ENCODE results near the gene GOLGA6L22. TPM values are rescaled to one million over a fixed set of nuclear protein-coding genes. Genes with fewer than 3 reads are reported as not detected.
"Not testable (repeated sequence)": the region's sequence is repeated elsewhere in the genome, so short reads cannot be mapped to it uniquely, and the experiment has no call there.

The GOLGA6L22 gene, protein sequence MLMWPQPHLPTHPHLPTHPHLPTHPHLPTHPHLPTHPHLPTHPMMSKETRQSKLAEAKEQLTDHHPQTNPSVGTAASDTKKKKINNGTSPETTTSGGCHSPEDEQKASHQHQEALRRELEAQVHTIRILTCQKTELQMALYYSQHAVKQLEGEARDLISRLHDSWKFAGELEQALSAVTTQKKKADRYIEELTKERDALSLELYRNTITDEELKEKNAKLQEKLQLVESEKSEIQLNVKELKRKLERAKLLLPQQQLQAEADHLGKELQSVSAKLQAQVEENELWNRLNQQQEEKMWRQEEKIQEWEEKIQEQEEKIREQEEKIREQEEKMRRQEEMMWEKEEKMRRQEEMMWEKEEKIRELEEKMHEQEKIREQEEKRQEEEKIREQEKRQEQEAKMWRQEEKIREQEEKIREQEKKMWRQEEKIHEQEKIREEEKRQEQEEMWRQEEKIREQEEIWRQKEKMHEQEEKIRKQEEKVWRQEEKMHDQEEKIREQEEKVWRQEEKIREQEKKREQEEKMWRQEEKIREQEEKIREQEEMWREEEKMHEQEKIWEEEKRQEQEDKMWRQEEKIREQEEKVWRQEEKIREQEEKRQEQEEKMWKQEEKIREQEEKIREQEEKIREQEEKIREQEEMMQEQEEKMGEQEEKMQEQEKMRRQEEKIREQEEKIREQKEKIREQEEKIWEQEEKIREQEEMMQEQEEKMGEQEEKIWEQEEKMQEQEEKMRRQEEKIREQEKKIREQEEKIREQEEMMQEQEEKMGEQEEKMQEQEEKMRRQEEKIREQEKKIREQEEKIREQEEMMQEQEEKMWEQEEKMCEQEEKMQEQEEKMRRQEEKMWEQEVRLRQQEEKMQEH
- total RNA-seq, result not detected

- not testable (repeated sequence) for H3K9me3 ChIP-seq; H3K36me3 ChIP-seq; H3K27me3 ChIP-seq; H3K27ac ChIP-seq; H3K4me3 ChIP-seq; DNase-seq (ENCODE audit: low spot score in 2 of 2); H3K4me1 ChIP-seq
- no CpG with 5 or more reads among the region's 7 CpGs for WGBS
Measured at GRCh38 chr15:22458603-22459002, at the start of gene GOLGA6L22. Gene GOLGA6L22, plus strand, starts transcription at chr15:22458903. Its CDS starts 91 bp downstream, at chr15:22458994.

DNA sequence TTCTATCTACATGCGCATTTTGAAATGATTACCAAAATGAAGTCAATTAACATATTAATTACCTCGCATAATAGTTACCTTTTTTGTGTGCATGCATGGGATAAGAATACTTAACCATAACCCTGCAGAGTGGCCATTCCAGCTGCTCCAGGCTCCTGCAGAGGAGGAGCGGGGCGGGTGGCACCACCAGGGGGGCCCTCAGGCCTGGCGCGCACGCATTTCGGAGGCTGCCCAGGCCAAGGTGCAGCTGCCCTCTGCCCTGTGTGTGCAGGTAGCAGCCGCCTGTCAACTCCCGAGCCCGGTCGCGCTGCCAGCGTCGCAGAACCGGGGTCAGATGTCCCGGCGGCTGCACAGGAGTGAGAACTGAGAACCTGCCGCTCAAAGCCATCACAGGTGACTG, 41.4 kb upstream of the GOLGA6L22 start:
- 92% methylated on average over 13 of the region's 19 CpGs for WGBS
- H3K27ac ChIP-seq; H3K27me3 ChIP-seq; DNase-seq (ENCODE audit: low spot score in 2 of 2); H3K36me3 ChIP-seq; H3K4me1 ChIP-seq; H3K9me3 ChIP-seq; H3K4me3 ChIP-seq: not testable (repeated sequence)

DNA sequence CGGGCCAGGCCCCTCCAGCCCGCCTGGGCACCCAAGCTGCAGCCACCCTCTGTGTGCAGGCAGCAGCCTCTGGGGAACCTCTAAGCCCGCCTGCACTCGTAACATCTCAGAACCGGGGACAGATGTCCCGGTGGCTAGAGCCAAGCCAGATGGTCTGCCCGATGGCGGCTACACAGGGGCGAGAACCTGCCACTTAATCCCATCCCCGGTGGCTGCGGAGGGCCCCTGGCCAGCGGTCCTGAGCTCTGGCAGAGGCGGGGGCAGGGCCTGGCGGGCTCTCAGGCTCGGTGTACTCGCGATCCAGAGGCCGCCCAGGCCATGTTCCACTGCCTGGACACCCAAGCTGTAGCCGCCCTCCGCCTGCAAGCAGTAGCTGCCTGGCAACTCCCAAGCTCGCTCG, 40.9 kb upstream of the GOLGA6L22 start:
- H3K36me3 ChIP-seq; H3K9me3 ChIP-seq; DNase-seq (ENCODE audit: low spot score in 2 of 2); H3K27me3 ChIP-seq; H3K4me3 ChIP-seq; H3K4me1 ChIP-seq; H3K27ac ChIP-seq: not testable (repeated sequence)
- no CpG with 5 or more reads among the region's 22 CpGs for WGBS

- not testable (repeated sequence) for H3K27me3 ChIP-seq; H3K27ac ChIP-seq; H3K9me3 ChIP-seq; H3K4me1 ChIP-seq; DNase-seq (ENCODE audit: low spot score in 2 of 2); H3K36me3 ChIP-seq; H3K4me3 ChIP-seq
- WGBS, result no CpG with 5 or more reads among the region's 29 CpGs
Measured at GRCh38 chr15:22418212-22418611, 40.5 kb upstream of the GOLGA6L22 start.

DNA sequence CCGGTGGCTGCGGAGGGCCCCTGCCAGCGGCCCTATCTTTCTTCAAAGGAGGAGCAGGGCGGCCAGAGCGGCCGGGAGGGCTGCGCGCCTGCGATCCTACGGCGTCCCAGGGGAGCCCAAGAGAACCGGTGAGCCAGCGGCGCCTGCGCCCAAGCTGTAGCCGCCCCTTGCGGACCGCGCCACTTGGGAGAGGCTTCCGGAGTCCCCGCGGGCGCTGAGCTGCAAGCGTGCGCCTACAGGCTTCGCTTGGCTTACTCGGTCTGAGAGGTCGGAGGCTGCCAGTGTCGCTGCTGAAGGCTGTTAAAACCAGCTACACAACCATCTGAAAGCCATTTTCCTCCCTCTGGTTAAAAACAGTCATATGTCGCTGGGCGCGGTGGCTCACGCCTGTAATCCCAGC, 40.0 kb upstream of the GOLGA6L22 start:
- 70% methylated on average over 12 of the region's 33 CpGs for WGBS
- not testable (repeated sequence) for H3K9me3 ChIP-seq; H3K27ac ChIP-seq; H3K27me3 ChIP-seq; H3K4me3 ChIP-seq; DNase-seq (ENCODE audit: low spot score in 2 of 2); H3K4me1 ChIP-seq; H3K36me3 ChIP-seq

- no CpG with 5 or more reads among the region's 13 CpGs for WGBS
- not testable (repeated sequence) for H3K9me3 ChIP-seq; H3K4me1 ChIP-seq; H3K27me3 ChIP-seq; H3K36me3 ChIP-seq; DNase-seq (ENCODE audit: low spot score in 2 of 2); H3K4me3 ChIP-seq; H3K27ac ChIP-seq
Measured at GRCh38 chr15:22420340-22420739, 38.4 kb upstream of the GOLGA6L22 start.

DNA sequence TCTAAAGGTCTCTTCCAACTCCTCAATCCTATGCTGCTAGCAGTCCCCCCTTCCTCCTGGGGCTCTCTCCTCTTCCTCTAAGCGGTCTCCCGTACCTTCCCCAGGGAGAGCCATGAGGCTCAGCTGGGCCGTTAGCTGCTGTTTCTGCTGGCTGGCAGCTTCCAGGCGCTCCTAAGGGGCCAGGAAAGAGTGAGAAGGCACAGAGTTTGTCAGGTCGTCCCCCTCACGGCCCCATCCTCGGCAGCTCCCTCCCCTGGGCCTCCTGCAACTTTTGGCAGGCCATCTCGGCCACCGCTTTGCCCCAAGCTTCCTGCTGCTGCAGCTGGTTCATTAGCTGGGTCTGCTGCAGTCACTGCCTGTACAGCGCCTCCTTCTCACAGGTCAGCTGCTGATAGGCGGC, 29.3 kb upstream of the GOLGA6L22 start:
- DNase-seq (ENCODE audit: low spot score in 2 of 2); H3K9me3 ChIP-seq; H3K36me3 ChIP-seq; H3K27ac ChIP-seq; H3K27me3 ChIP-seq; H3K4me3 ChIP-seq; H3K4me1 ChIP-seq: not testable (repeated sequence)
- WGBS, result no CpG with 5 or more reads among the region's 11 CpGs

DNA sequence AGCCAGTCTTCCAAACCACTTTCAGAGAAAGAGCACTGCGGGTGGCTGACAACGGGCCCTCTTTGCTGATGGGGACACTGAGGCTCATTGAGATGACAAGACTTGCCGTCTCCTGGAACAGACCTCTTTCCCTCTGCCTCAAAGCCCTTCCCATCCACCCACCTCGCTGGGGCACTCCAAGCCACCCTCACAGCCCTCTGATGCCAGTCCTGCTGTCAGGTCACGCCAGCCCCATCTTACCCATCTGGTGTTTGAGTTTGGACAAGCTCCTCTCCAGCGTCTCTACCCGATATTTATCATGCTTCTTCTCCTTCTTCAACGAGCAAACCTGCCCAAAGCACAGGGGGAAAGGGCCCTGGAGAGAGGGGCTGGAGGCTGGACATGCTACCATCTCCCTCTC, 27.0 kb upstream of the GOLGA6L22 start:
- H3K36me3 ChIP-seq; DNase-seq (ENCODE audit: low spot score in 2 of 2); H3K27ac ChIP-seq; H3K9me3 ChIP-seq; H3K27me3 ChIP-seq; H3K4me1 ChIP-seq; H3K4me3 ChIP-seq: not testable (repeated sequence)
- 82% methylated on average over 5 of the region's 8 CpGs for WGBS

DNA sequence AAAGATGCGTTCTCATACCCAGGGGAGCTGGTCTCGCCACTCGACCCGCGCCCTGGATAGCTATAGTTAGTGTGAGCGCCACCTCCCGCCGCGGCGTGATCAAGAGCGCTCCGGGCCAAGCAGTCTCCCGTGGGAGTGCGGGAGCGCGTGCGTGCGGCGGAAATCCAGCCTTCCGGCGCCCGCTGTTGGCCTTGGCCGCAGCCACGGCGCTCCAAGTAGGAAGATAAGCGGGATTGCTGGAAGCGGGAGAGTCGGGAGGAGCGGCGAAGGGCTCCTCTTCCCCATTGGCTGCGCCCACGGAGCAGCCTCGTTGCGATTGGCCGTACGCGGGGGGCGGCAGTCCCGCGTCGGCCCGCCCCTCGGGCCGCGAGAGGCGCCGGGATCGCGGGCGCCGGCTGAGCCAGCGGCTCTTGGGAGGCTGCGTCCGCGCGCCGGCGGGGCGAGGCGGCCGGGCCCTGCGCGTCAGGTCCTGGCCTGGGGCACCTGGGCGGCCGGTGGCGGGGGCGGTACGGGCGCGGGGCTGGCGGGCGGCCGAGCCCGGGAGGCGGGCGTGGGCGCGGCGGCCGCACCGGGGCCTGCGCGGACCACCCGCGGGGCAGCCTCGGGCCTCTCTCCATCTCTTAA, 35.9 kb downstream of the GOLGA6L22 start:
- not testable (repeated sequence) for H3K27ac ChIP-seq

GRCh38 chr15:22497200-22497599, 38.5 kb downstream of the GOLGA6L22 start:
- not testable (repeated sequence) for H3K36me3 ChIP-seq

More for the DNA sequence above, 35.9 kb downstream of the GOLGA6L22 start:
- H3K9me3 ChIP-seq, H3K36me3 ChIP-seq, H3K27me3 ChIP-seq, H3K4me1 ChIP-seq: not testable (repeated sequence)
- no CpG with 5 or more reads among the region's 86 CpGs for WGBS
- peak overlapping the region; percentile 45 for H3K4me3 ChIP-seq
- peak; percentile 74 to 80 for DNase-seq (ENCODE audit: low spot score in 2 of 2)

GRCh38 chr15:22498220-22498925, 39.7 kb downstream of the GOLGA6L22 start:
- WGBS, result no CpG with 5 or more reads among the region's 5 CpGs

More at GRCh38 chr15:22497200-22497599, 38.5 kb downstream of the GOLGA6L22 start:
- not testable (repeated sequence) for H3K4me1 ChIP-seq; H3K9me3 ChIP-seq; H3K27me3 ChIP-seq; H3K27ac ChIP-seq; DNase-seq (ENCODE audit: low spot score in 2 of 2); H3K4me3 ChIP-seq
- WGBS, result no CpG with 5 or more reads among the region's 4 CpGs

GRCh38 chr15:22502272-22502671, 43.6 kb downstream of the GOLGA6L22 start:
- no CpG with 5 or more reads among the region's 10 CpGs for WGBS
- H3K4me1 ChIP-seq, result not testable (repeated sequence)

More at GRCh38 chr15:22498220-22498925, 39.7 kb downstream of the GOLGA6L22 start:
- not testable (repeated sequence) for H3K36me3 ChIP-seq; DNase-seq (ENCODE audit: low spot score in 2 of 2); H3K27ac ChIP-seq; H3K4me3 ChIP-seq; H3K9me3 ChIP-seq; H3K4me1 ChIP-seq; H3K27me3 ChIP-seq

GRCh38 chr15:22506959-22507358, 48.3 kb downstream of the GOLGA6L22 start:
- not testable (repeated sequence) for DNase-seq (ENCODE audit: low spot score in 2 of 2)
- 98% methylated on average over 6 of the region's 9 CpGs for WGBS

More at GRCh38 chr15:22502272-22502671, 43.6 kb downstream of the GOLGA6L22 start:
- not testable (repeated sequence) for H3K27ac ChIP-seq; H3K27me3 ChIP-seq; DNase-seq (ENCODE audit: low spot score in 2 of 2); H3K4me3 ChIP-seq; H3K36me3 ChIP-seq; H3K9me3 ChIP-seq

More at GRCh38 chr15:22506959-22507358, 48.3 kb downstream of the GOLGA6L22 start:
- not testable (repeated sequence) for H3K27ac ChIP-seq, H3K4me1 ChIP-seq, H3K27me3 ChIP-seq, H3K36me3 ChIP-seq, H3K4me3 ChIP-seq, H3K9me3 ChIP-seq
